IMR-90 (cell line): ENCODE measurements around the gene SLC46A1. TPM values are rescaled to one million over a fixed set of nuclear protein-coding genes. Genes with fewer than 3 reads are reported as not detected.
A peak's percentile ranks its signal among the peaks of the same experiment; 100 is the strongest.

Source experiments
- ATAC-seq: fragments of 200-7000 bp; cut with Tn5 transposase; 2 replicates; pipeline ENCODE4 v1.9.1; 2020; ENCODE audit warnings: low read depth, mild to moderate bottlenecking, moderate library complexity
- BruUV-seq: library from RNA; stranded (reverse); fragments of 400-500 nt; replicated peaks from 2 replicates; lab custom pipeline; 2021; lab: Mats Ljungman, UMichigan
- CTCF ChIA-PET: fragments of 300-600 bp; formaldehyde crosslinking; extraction: SDS; loops from one replicate; lab custom pipeline; 2021; ENCODE audit warnings: antibody characterized with exemption; lab: Yijun Ruan, JAX
- POLR2A ChIA-PET: fragments of 300-600 bp; sonication (Branson Sonifier 250); formaldehyde crosslinking; loops from one replicate; lab custom pipeline; 2022; ENCODE audit warnings: antibody characterized with exemption; ENCODE audit not compliant: unreplicated experiment; lab: Charles Lee
- DNase-seq: peaks from one replicate; pipeline ENCODE4 v3.0.0; 2013
- H2AFZ ChIP-seq: replicated peaks from 2 replicates; pipeline ENCODE3; 2013; ENCODE audit warnings: low read length, mild to moderate bottlenecking; ENCODE audit not compliant: poor library complexity
- H2AK5ac ChIP-seq: 2 replicates; pipeline ENCODE4 v1.6.1; 2013; ENCODE audit warnings: low read depth, low read length, inconsistent platforms
- H2AK9ac ChIP-seq: replicated peaks from 2 replicates; pipeline ENCODE3; 2013; ENCODE audit warnings: mild to moderate bottlenecking, low read depth, low read length, moderate library complexity; ENCODE audit not compliant: poor library complexity
- H2BK120ac ChIP-seq: 2 replicates; pipeline ENCODE4 v1.6.1; 2013; ENCODE audit warnings: low read depth, low read length, inconsistent platforms
- H2BK15ac ChIP-seq: 3 replicates; pipeline ENCODE4 v1.6.1; 2013; ENCODE audit warnings: low read depth, low read length, inconsistent platforms
- H2BK20ac ChIP-seq: 2 replicates; pipeline ENCODE4 v1.6.1; 2013; ENCODE audit warnings: low read depth, mild to moderate bottlenecking, inconsistent platforms, low read length, moderate library complexity
- H2BK5ac ChIP-seq: 2 replicates; pipeline ENCODE4 v1.6.1; 2013; ENCODE audit warnings: mild to moderate bottlenecking, low read depth, low read length, inconsistent platforms; ENCODE audit not compliant: poor library complexity, severe bottlenecking
- H3K14ac ChIP-seq: replicated peaks from 2 replicates; pipeline ENCODE4 v1.6.1; 2013; ENCODE audit warnings: low read depth, low read length, inconsistent platforms
- H3K18ac ChIP-seq: 2 replicates; pipeline ENCODE4 v1.6.1; 2013; ENCODE audit warnings: low read depth, low read length, control low read depth
- H3K23ac ChIP-seq: 2 replicates; pipeline ENCODE4 v1.6.1; 2013; ENCODE audit warnings: low read depth, low read length, inconsistent platforms
- H3K27ac ChIP-seq: 2 replicates; pipeline ENCODE4 v1.5.1; 2013; ENCODE audit warnings: mild to moderate bottlenecking, control low read depth, low read length; ENCODE audit not compliant: insufficient read depth
- H3K27me3 ChIP-seq: 2 replicates; pipeline ENCODE4 v1.6.1; 2013; ENCODE audit warnings: low read length; ENCODE audit not compliant: control insufficient read depth, insufficient read depth
- H3K36me3 ChIP-seq: 2 replicates; pipeline ENCODE4 v1.6.1; 2013; ENCODE audit warnings: low read length, mixed read lengths; ENCODE audit not compliant: control insufficient read depth, insufficient read depth
- H3K4ac ChIP-seq: 2 replicates; pipeline ENCODE4 v1.6.1; 2013; ENCODE audit warnings: low read depth, low read length, inconsistent platforms
- H3K4me1 ChIP-seq: 2 replicates; pipeline ENCODE4 v1.6.1; 2013; ENCODE audit warnings: low read length, mixed read lengths; ENCODE audit not compliant: control insufficient read depth, insufficient read depth
- H3K4me2 ChIP-seq: 2 replicates; pipeline ENCODE4 v1.6.1; 2013; ENCODE audit warnings: low read depth, mild to moderate bottlenecking, control low read depth, low read length, moderate library complexity
- H3K4me3 ChIP-seq: 2 replicates; pipeline ENCODE4 v1.5.1; 2013; ENCODE audit warnings: low read depth, mild to moderate bottlenecking, control low read depth, low read length, moderate library complexity; ENCODE audit not compliant: insufficient read depth
- H3K56ac ChIP-seq: 2 replicates; pipeline ENCODE4 v1.6.1; 2013; ENCODE audit warnings: low read length, inconsistent platforms; ENCODE audit not compliant: insufficient read depth; ENCODE audit errors: extremely low read depth
- H3K79me1 ChIP-seq, 2 experiments: 2 replicates each; pipeline ENCODE4 v1.6.1; 2013; ENCODE audit warnings: low read length in 2 of 2, inconsistent platforms in 1 of 2, low read depth in 1 of 2
- H3K9ac ChIP-seq: 2 replicates; pipeline ENCODE4 v1.6.1; 2013; ENCODE audit warnings: low read depth, low read length, control low read depth
- H3K9me1 ChIP-seq: 2 replicates; pipeline ENCODE4 v1.6.1; 2013; ENCODE audit warnings: low read length, inconsistent platforms; ENCODE audit not compliant: insufficient read depth
- H3K9me3 ChIP-seq: 2 replicates; pipeline ENCODE4 v1.6.1; 2013; ENCODE audit warnings: low read length; ENCODE audit not compliant: control insufficient read depth, insufficient read depth
- H4K20me1 ChIP-seq: 2 replicates; pipeline ENCODE4 v1.6.1; 2013; ENCODE audit warnings: low read length, inconsistent platforms; ENCODE audit not compliant: insufficient read depth
- H4K5ac ChIP-seq: 2 replicates; pipeline ENCODE4 v1.6.1; 2013; ENCODE audit warnings: mild to moderate bottlenecking, low read depth, low read length, control low read depth
- H4K8ac ChIP-seq, 2 experiments: 2 replicates each; pipeline ENCODE4 v1.6.1; 2013; ENCODE audit warnings: low read depth in 2 of 2, low read length in 2 of 2, control low read depth in 1 of 2, inconsistent platforms in 1 of 2
- H4K91ac ChIP-seq: 2 replicates; pipeline ENCODE4 v1.6.1; 2013; ENCODE audit warnings: low read depth, low read length, inconsistent platforms; ENCODE audit not compliant: insufficient read depth
- MXI1 ChIP-seq: IDR thresholded peaks from 2 replicates; pipeline ENCODE4 v1.6.1; 2012; ENCODE audit warnings: low read depth, mild to moderate bottlenecking, low read length, moderate library complexity, borderline replicate concordance
- RAD21 ChIP-seq: IDR thresholded peaks from 2 replicates; pipeline ENCODE4 v1.6.1; 2012; ENCODE audit warnings: low read length, improper control_type of control experiment
- RCOR1 ChIP-seq: IDR thresholded peaks from 2 replicates; pipeline ENCODE4 v1.6.1; 2012; ENCODE audit warnings: mild to moderate bottlenecking, low read length, improper control_type of control experiment; ENCODE audit not compliant: insufficient replicate concordance
- WGBS, 2 experiments: methylation state at CpG; one replicate each; pipeline versions ENCODE4 v1.1.5 to v1.1.7; 2013; ENCODE audit warnings: missing lambda C conversion rate in 2 of 2; ENCODE audit not compliant: insufficient read length in 1 of 2; ENCODE audit errors: extremely low coverage in 2 of 2; 5-methylcytosine and 5-hydroxymethylcytosine counted together
- dilution Hi-C: fragments of 300-500 bp; cut with HindIII; formaldehyde crosslinking; loops from one replicate; pipeline ENCODE4 v1.14.3; 2018; ENCODE audit warnings: low sequenced_read_pairs; ENCODE audit not compliant: unreplicated experiment
- in situ Hi-C: fragments of 300-500 bp; cut with MboI; formaldehyde crosslinking; loops from 3 replicates; pipeline ENCODE4 v1.14.3; 2019; ENCODE audit warnings: low sequenced_read_pairs, inconsistent platforms, mixed read lengths
- intact Hi-C: fragments of 100-400 bp; cut with micrococcal nuclease; formaldehyde crosslinking; loops from 2 replicates; pipeline ENCODE4 v1.10.0; 2022
- polyA plus RNA-seq, 3 experiments: library from polyadenylated mRNA; depleted of rRNA; stranded (reverse); fragments of >200 nt; gene quantifications; 2 replicates each; pipeline ENCODE4 v1.2.3, GENCODE V29; 2012; ENCODE audit warnings: low replicate concordance in 1 of 3
- total RNA-seq: library from RNA; depleted of rRNA; stranded (reverse); fragments of >200 nt; gene quantifications from 2 replicates; pipeline ENCODE4 v1.2.3, GENCODE V29; 2012

Gene SLC46A1
- total and polyA plus RNA-seq, 2 of the 4 experiments (the other 2 are of a cell fraction): 2.7 to 3.9 TPM

GRCh38 chr17:28372203-28372944, 33.6 kb downstream of the SLC46A1 start:
- Histone ChIP-seq H2AK5ac (peak overlapping the region; percentile 7; the same call in 1 of the 2 replicates), H3K9me3 (no peaks in the 10 kb centered on the region), H2BK120ac (no peak overlapping the region), H2BK20ac (no peak overlapping the region), H2AK9ac (peak overlapping the region; percentile 29), H3K14ac (0 out of 2 replicates have a peak overlapping the region, but pooled peaks have one; percentile 59), H3K27ac (peak overlapping the region; percentile 28; the same call in 1 of the 2 replicates), H3K56ac (0 out of 2 replicates have a peak overlapping the region, but pooled peaks have one; percentile 19), H3K4ac (no peak overlapping the region), H3K9ac (peak overlapping the region; percentile 43), H4K91ac (no peak overlapping the region; the same call in 1 of the 2 replicates), H4K20me1 (peaks cover 31% of the 10 kb centered on the region), H2BK5ac (no peak overlapping the region), H3K79me1 (peaks cover 5 to 30% of the 10 kb centered on the region in 2 experiments; a peak in 3 of 4 replicates), H3K9me1 (peaks cover 35% of the 10 kb centered on the region), H2AFZ (peak overlapping the region; percentile 93), H4K5ac (no peak overlapping the region), H3K4me1 (peaks cover 14% of the 10 kb centered on the region; the same call in 1 of the 2 replicates), H3K36me3 (no peaks in the 10 kb centered on the region), H3K4me2 (peak overlapping the region; percentile 84), H3K18ac (no peak overlapping the region), H3K27me3 (no peaks in the 10 kb centered on the region), H4K8ac (peak overlapping the region in 1 of 2 experiments; percentile 40; a peak in 2 of 4 replicates), H2BK15ac (no peak overlapping the region), H3K4me3 (peak overlapping the region; percentile 54), H3K23ac (peak overlapping the region; percentile 70; the same call in 1 of the 2 replicates)
- peak; percentile 4 for ATAC-seq
- in situ Hi-C loops (no loop called here), dilution Hi-C loops (no loop called here), intact Hi-C loops (no loop called here)
- DNase-seq: peak; percentile 30
- TF ChIP-seq RCOR1: no peak
- no peak for TF ChIP-seq RAD21
- peak; percentile 24; the same call in 1 of the 2 replicates for TF ChIP-seq MXI1
- BruUV-seq: no TSS peak
- no CpG with 5 or more reads among the region's 53 CpGs for WGBS, 2 experiments
- CTCF ChIA-PET: no interaction called here
- POLR2A ChIA-PET: no interaction called here
